Astrocyte (in vitro differentiated cells and primary cell): Measurements from ENCODE around the gene MORC2.

ENCODE experiments used
- EZH2 ChIP-seq: IDR thresholded peaks from 2 replicates; pipeline ENCODE4 v1.6.1; 2012; ENCODE audit warnings: mild to moderate bottlenecking, low read length, inconsistent platforms; ENCODE audit not compliant: insufficient read depth
- TF ChIP-seq, protein P1 (sequence below): IDR thresholded peaks from 2 replicates; pipeline ENCODE4 v1.5.1; 2011; ENCODE audit warnings: low read depth, mild to moderate bottlenecking, inconsistent platforms, low read length, moderate library complexity; ENCODE audit not compliant: insufficient read depth

GRCh38 chr22:30880181-30880601 is 88.4 kb downstream of the MORC2 start:
- TF ChIP-seq EZH2, result no peak
- TF ChIP-seq, protein P1, sequence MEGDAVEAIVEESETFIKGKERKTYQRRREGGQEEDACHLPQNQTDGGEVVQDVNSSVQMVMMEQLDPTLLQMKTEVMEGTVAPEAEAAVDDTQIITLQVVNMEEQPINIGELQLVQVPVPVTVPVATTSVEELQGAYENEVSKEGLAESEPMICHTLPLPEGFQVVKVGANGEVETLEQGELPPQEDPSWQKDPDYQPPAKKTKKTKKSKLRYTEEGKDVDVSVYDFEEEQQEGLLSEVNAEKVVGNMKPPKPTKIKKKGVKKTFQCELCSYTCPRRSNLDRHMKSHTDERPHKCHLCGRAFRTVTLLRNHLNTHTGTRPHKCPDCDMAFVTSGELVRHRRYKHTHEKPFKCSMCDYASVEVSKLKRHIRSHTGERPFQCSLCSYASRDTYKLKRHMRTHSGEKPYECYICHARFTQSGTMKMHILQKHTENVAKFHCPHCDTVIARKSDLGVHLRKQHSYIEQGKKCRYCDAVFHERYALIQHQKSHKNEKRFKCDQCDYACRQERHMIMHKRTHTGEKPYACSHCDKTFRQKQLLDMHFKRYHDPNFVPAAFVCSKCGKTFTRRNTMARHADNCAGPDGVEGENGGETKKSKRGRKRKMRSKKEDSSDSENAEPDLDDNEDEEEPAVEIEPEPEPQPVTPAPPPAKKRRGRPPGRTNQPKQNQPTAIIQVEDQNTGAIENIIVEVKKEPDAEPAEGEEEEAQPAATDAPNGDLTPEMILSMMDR, result no peak
